Astrocyte of the hippocampus (primary cell): Measurements from ENCODE around the gene DNM1.
"Not testable (repeated sequence)": the region's sequence is repeated elsewhere in the genome, so short reads cannot be mapped to it uniquely, and the experiment has no call there.

ENCODE experiments used
- DNase-seq: peaks from one replicate; pipeline ENCODE4 v3.0.0; 2011; ENCODE audit warnings: low read depth, low spot score

The DNM1 gene

DNA sequence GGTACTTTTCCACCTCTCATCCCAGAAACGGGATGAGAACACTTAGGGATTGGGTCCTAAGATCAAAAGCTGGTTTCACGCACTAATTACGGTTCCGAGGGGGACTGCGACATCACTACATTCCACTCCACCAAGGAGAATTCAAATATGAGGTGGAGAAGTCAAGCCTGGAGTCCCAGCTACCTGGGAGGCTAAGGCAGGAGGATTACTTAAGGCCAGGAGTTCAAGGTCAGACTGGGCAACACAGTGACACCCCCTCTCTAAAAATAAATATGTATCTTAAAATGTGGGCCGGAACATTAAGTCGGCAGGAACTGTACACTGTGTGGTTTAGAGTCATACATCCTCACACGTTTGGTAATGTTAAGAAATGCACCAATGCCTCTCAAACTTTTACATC is 71.1 kb downstream of the DNM1 start:
- no peak for DNase-seq

DNA sequence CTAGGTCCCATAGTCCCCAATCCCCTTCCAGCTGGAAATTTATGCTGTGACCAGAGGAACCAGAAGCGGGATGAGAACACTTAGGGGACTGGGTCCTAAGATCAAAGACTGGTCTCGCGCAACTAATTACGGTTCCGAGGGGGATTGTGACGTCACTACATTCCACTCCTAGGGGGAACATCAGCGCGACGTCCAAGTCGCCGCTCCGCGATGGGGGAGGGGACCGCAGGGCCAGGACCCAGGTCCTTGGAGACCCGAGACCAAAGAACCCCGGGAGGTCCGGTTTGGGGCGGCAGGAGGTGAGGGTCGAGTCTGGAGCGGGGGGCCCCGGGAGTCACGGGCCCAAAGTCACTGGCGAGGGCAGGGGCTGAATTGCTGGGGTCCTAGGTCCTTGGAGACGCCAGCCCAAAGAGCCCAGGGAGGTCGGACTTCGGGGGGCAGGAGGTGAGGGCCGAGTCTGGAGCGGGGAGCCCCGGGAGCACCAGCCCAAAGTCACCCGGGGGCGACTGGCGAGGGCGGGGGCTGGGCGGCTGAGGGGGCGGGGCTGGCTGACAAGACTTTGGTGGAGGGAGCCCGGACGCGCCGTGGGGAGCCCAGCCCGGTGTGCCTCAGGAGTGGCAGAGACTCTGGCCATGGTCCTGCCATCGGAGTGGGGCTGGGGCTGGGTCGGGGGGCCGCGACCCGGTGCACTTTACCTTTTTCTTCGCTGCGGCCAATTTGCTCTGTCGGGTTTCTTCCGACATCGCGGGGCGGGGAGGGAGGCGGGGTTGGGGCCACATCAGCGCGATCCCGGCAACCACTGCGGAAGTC is 72.2 kb downstream of the DNM1 start, which contains the start of gene GOLGA2:
GOLGA2 (minus strand) TSS at position 810 of the 810 bp plus-strand sequence; CDS start at position 779, 31 bp downstream.
- peak; percentile 80 for DNase-seq

DNA sequence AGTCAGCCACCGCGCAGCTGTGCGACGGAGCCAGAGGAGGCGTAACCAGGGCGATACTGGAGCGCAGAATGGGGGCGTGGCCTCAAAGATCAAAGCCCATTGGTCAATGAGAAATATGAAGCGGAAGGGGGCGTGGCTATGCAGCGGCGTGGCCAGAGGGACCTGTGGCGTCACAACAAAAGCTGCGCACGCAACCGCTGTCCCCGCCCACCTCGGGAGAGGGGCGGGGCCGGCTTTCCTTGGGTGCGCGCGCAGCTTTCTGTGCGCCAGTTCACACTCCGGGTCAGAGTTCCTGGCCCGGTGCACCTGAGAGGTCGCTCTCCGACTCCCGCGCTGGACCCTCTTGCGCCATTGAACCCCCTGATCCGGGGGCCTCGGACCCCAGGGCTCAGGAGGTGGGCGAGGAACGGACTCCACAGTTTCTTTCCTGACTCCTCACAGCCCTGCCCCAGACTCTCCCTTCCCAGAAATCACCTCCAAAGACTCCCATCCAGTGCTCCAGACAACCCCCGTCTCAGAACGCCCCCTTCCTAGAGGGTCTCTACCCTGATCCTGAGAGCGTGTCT is 72.9 kb downstream of the DNM1 start, which contains the start of gene SWI5:
SWI5 (plus strand) TSS at position 269 of the 566 bp plus-strand sequence.
- peak; percentile 100 for DNase-seq

DNA sequence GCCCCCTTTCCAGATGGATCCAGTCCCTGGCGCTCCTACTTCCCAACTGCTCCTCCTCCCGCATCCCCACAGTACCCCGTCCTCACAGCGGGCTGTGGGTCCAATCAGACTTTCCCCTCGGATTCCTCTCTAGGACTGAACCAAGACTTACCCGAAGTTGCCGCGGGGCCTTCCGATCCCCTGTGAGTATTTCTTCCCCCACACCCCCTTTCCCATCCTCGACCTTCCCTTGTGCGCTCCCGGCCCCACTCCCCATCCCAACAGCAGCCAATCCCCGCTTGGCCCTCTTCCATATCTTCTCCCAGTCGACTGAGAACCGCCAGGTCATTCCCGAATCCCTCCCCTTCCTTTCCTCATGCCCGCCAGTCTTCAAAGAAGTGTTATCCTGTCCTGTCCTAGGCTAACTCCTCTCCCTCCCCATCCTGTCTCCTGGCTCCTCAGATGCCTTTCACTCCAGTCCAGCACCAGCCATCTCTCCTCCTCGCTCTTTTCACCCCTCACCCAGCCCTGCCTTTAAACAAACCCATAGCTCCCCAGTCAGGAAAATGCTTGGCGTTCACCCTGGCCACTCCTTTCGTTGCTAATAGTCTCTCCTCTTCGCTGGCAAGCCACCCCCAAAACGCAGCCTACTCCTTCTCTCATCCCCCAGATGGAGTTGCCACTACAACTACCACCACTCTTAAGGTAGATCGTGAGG is 73.5 kb downstream of the DNM1 start:
- DNase-seq = peak; percentile 69

DNA sequence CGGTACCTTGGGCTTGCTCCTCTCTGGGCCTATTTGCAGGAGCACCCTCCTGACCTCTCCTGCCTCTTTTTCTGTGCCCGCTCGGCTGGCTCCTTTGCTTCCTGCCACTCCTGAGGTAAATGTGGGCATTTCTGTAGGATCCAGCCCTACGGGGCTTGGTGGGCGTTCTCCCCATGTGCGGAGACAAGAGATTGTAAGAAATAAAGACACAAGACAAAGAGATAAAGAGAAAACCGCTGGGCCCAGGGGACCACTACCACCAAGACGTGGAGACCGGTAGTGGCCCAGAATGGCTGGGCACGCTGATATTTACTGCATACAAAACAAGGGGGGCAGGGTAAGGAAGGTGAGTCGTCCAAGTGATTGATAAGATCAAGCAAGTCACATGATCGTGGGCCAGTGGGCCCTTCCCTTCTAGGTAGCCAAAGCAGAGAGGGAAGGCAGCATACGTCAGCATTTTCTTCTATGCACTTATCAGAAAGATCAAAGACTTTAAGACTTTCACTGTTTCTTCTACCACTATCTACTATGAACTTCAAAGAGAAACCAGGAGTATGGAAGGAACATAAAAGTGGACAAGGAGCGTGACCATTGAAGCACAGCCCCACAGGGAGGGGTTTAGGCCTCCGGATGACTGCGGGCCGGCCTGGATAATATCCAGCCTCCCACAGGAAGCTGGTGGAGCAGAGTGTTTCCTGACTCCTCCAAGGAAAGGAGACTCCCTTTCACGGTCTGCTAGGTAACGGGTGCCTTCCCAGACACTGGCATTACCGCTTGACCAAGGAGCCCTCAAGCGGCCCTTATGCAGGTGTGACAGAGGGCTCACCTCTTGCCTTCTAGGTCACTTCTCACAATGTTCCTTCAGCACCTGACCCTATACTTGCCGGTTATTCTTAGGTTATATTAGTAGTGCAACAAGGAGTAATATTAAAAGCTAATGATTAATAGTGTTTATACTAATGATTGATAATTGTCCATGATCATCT is 76.2 kb downstream of the DNM1 start:
- not testable (repeated sequence) for DNase-seq

DNA sequence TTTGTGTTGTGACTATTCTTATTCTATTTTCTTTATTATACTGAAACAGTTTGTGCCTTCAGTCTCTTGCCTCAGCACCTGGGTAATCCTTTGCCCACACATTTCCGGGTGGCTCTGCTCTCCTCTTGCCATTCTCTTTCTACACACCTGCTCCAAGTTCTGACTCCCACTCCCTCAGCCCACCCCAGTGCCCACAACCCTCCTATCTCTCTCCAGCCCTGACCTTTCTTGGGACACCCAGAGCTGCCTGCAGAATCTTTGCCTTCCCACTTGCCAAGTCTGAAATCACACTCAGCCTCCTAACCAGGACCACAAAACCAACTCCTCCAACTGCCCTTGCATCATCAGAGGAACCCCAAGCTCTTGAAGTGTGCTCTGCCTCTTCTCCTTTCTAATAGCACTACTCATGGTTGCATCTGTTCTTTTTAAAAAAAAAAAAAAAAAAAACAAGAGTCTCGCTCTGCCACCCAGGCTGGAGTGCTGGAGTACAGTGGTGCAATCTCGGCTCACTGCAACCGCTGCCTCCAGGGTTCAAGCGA is 77.0 kb downstream of the DNM1 start:
- no peak for DNase-seq

DNA sequence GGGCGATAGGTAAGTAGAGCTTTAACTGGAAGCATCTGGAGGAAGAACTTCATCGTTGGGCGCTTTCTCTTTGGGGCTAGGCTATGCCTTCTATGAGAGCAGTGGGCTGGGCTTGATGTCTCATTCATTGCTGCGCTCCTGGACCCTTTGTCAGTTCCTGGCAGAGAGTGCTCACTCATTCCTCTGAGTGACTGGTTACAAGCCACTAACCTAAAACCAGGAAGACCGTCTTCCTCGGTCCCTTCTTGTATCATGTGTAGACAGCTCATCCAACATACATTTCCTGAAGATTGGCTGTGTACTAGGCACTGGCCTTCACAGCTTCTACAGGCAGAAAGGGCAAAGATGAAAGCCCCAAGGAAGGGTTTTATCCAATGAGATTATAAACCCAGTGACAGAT is 79.3 kb downstream of the DNM1 start:
- peak; percentile 26 for DNase-seq

DNA sequence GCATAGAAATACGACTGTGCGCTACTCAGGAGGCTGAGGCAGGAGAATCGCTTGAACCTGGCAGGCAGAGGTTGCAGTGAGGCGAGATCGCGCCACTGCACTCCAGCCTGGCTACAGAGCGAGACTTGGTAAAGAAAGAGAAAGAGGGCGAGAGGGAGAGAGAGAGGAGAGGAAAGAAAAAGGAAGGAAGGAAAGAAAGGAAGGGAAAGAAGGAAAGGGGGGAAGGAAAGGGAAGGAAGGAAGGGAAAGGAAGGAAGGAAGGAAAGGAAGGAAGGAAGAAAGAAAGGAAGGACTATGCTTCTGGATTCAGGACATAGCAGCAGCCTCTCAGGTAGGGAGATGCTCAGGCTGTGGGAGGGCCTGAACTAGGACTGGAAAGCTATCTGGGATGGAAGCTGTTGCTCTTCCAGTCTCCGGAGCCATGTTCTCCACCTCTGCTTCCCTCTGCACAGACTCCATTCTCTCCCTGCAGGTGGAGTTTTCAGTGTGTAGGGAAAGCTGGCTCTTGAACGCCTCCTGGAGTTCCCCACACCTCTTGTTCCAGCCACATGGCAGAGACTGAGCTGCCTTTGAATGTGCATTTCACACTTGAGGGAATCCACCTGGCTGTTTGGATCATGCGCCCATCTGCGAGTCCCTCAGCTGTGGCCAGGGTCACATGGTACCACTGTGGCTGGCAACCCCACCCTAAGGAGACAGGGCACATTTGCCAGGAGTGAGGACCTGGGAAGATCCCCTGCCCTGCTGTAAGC is 82.0 kb downstream of the DNM1 start:
- DNase-seq = no peak

DNA sequence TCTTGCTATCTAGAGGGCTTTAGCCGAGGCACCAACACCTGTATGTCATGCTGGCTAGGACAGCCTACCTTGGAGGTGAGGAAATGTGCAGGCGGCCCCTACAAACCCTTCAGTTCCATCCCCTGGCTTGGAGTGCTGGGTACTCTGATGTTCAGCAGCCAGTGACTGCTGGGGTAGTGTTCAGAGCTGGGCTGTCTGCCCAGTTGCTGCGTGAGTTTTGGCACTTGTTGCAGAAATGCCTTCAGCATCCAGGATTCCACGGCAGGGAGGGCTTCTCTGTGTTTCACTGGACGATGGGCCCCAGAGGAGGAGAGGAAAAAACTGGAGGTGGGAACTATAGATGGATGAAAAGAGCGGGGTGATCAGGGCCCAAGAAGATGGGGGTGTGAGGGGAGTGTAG is 83.3 kb downstream of the DNM1 start:
- DNase-seq = peak; percentile 94

DNA sequence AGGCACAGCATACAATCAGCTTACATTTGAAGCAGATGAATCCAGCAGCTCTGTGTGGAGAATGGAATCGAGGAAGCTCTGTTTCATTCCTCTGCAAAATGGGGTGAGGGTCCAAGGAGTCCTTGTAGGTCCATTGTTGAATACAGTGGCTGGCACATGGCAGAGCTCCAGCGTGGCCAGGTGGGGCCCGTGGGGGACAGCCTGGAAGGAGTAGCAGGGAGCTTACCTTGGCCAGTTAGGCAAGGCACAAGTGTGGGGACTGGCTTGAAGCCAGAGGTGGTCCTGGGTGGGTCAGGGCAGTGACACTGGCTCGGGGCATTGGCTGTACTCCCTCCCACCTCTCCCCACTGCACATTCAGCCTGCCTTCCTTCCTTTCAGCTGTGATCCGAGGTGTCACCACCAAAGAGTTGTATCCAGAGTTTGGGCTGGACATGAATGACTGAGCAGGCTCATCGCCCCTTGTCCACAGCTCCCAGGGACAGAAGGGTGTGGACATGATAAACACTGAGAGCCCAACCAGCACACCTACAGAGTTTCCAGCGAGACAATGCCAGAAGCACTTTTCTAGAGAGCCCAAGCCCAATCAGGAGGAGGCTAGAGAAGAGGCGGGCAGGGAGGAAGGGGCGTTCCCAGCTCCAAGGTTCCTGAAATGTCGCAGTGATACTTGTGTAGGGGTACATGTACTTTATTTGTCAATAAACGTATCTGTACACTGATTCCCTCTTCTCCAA is 85.3 kb downstream of the DNM1 start:
- DNase-seq = no peak

DNA sequence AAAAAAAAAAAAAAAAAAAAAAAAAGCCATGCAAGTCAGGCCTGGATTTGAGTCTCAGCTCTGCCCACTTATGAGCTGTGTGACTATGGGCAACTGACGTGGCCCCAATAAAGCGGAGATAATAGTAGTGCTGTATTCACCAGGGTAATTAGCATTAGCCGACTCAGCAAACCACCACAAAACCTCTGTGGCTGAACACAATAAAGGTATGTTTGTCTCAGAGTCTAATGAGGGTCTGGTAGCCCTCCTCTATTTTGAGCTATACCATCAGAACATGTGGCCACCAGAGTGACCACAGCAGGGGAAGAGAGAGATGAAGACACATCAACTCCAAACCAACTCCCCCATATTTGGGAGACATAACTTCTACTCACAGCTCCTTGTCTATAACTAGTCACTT is 88.8 kb downstream of the DNM1 start:
- DNase-seq = peak; percentile 18

DNA sequence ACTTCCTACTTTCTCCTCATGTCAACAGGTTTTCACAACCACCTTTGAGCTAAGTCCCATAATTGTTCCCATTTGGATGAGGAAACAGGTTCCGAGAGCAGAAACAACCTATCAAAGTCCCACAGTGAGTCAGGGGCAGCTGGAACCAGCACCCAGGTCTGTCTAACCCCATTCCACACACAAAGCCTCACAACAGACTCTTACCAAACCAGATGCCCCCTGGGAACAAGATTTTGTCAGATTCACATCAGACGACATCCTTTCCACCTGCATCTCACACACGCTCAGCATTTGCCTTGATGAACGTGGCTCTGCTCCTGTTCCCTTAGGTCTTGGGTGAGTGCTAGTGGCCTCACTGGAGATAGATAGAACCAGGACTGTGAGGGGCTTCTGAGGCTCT is 89.9 kb downstream of the DNM1 start:
- no peak for DNase-seq

DNA sequence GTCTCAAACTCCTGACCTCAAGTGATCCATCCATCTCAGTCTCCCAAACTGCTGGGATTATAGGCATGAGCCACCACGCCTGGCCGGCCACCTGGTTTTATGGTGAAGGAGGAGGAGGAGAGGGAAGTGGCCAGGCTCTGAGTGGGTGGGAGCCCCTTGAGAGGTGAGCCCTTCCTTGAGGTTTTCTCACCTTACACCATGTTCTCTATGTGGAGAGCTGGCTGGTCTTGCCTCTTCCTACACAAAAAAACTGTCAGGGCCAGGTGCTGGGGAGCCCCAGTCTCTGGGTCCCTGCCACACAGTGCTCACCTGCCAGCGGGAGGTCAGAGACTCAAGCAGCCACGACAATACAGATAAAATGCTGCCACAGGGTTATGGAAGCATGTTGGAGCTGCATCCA is 91.0 kb downstream of the DNM1 start:
- DNase-seq = no peak

DNA sequence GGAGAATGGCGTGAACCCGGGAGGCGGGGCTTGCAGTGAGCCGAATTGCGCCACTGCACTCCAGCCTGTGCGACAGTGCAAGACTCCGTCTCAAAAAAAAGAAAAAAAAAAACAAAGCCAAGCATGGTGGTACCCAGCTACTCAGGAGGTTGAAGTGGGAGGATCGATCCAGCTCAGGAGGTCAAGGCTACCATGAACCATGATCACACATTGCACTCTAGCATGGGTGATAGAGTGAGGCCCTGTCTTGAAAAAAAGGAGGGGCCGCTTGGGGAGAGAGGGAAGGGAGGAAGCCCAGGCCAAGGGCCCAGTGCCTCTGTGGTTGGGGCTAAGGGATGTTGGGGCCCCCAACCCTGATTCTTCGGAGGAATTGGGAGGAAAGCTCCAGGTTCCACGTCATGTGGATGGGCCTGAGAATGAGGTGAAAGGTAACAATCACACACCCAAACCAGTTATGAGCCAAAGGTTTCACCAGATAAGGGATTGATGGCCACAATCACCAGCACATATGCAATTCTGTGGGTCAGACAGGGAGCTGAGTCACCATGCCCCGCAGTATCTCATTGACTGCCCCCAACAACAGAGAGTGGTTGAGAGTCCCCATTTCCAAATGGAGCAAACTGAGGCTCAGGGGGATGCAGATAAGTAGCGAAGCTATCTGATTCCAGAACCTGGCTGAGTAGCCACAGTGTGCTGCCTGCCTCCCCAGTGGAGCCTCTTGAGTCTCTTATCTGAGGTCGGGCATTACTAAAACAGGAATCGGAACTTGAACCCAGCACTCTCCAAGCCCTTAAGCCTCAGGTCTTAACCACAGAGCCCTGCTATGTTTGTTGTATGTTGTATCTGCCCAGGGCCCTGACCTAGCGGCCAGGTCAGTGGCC is 93.4 kb downstream of the DNM1 start:
- DNase-seq = no peak

DNA sequence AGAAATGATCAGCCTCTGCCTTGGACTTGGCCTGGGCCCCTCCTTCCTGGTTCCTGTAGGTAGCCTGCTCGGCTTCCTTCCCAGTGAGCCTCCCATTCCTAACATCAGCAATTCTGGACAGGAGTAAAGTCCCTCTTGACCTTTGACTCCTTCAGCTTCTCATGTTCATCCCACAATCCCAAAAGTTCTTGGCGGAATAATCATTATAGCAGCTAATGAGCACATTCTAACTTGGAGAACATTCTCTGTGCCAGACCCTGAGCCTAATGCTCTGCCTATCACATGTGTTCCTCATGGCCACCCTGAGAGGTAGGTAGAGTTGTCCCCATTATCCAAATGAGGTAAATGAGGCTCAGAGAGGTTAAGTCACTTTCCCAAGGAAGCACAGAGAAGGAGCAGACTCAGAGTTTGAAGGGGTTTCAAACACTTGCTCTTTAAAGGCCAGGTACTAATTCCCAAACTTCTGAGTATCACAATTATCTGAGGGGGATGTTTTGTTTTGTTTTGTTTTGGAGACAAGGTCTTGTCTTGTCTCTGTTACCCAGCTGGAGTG is 94.1 kb downstream of the DNM1 start:
- no peak for DNase-seq

DNA sequence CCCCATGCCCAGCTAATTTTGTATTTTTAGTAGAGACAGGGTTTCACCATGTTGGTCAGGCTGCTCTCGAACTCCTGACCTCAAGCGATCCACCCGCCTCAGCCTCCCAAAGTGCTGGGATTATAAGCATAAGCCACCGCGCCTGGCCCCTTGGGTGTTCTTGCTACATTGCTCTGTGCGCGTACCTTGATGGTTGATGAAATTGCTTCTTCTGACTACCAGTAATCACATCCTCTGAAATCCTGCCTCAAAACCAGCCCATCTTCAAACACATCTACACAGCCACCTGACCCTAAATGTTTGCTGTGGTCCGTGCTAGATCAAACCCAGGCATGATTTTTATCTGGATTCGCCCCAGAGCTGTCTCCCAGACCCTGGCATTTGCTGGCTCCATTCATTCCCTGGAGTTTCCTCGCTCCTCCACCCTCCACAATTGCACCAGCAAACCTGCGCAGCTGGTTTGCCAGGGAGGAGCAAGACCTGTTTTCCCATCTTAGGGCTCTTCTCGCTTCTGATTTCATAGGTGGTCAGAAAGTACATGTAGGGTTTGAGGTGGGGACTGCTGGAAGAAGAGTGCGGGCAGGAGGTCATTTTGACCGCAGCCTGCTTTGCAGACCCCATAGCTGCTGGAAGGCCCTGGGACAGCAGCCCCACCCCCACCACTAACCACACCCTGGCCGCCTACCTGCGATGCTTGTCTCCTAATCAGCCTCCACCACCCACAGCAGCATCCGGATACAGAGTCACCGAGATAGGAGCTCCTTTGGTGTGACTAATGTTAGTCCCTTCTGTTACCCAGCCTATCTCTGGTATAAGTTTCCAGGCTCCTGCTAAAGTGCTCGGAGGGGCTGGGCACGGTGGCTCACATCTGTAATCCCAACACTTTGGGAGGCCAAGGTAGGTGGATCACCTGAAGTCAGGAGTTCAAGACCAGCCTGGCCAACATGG is 95.6 kb downstream of the DNM1 start:
- DNase-seq = no peak
